ENCODE results near the gene SASH1.

DNA sequence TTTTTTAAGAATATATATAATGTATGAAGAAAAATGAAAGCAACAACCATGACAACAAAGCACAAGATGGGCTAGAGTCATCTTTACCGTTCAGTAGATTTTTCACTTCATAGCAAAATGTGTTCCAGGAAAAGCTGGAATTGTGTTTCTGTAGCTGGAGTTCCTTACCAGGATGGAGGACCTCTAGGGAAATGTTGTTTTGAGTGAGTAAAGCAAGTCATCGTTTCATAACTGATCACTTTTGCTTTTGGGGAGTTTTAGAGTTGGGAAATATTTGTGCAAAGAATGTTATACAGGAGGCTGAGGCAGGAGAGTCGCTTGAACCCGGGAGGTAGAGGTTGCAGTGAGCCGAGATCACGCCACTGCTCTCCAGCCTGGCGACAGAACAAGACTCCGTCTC, 151.6 kb downstream of the SASH1 start:
- TF ChIP-seq, protein P1, sequence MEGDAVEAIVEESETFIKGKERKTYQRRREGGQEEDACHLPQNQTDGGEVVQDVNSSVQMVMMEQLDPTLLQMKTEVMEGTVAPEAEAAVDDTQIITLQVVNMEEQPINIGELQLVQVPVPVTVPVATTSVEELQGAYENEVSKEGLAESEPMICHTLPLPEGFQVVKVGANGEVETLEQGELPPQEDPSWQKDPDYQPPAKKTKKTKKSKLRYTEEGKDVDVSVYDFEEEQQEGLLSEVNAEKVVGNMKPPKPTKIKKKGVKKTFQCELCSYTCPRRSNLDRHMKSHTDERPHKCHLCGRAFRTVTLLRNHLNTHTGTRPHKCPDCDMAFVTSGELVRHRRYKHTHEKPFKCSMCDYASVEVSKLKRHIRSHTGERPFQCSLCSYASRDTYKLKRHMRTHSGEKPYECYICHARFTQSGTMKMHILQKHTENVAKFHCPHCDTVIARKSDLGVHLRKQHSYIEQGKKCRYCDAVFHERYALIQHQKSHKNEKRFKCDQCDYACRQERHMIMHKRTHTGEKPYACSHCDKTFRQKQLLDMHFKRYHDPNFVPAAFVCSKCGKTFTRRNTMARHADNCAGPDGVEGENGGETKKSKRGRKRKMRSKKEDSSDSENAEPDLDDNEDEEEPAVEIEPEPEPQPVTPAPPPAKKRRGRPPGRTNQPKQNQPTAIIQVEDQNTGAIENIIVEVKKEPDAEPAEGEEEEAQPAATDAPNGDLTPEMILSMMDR (IDR thresholded peaks at IDR 0.05; ENCODE audit: borderline replicate concordance, extremely low read depth, low read length, poor library complexity, severe bottlenecking), result no peak
- TF ChIP-seq EZH2 (IDR thresholded peaks at IDR 0.05; ENCODE audit: borderline replicate concordance, low read depth, low read length, severe bottlenecking), result no peak
